Natural killer cell (primary cell): ENCODE measurements around the gene STRN3. TPM values are rescaled to one million over a fixed set of nuclear protein-coding genes. Genes with fewer than 3 reads are reported as not detected.
"Not testable (repeated sequence)": the region's sequence is repeated elsewhere in the genome, so short reads cannot be mapped to it uniquely, and the experiment has no call there.

Experiments used
- ATAC-seq, 3 donors: fragments of 150-1000 bp in 2 of 3; fragments of 200-7000 bp in 1 of 3; cut with Tn5 transposase; 1 replicate in 1 of 3; 2 replicates in 2 of 3; pipeline ENCODE4 v1.10.0; 2021; ENCODE audit warnings: mild to moderate bottlenecking in 2 of 3, moderate library complexity in 2 of 3
- DNase-seq, 2 donors: peaks; one replicate each; pipeline versions ENCODE4 v3.0.0 to v3.0.0-alpha.2; 2013 to 2021; ENCODE audit warnings: mixed read lengths in 1 of 2
- H3K27ac ChIP-seq: one replicate; pipeline ENCODE4 v1.5.1; 2013; ENCODE audit warnings: mild to moderate bottlenecking, low read length
- H3K27me3 ChIP-seq: one replicate; pipeline ENCODE4 v1.6.1; 2013; ENCODE audit warnings: low read length; ENCODE audit not compliant: control insufficient read depth, insufficient read depth
- H3K36me3 ChIP-seq: one replicate; pipeline ENCODE4 v1.6.1; 2013; ENCODE audit warnings: low read length; ENCODE audit not compliant: control insufficient read depth, insufficient read depth
- H3K4me1 ChIP-seq: one replicate; pipeline ENCODE4 v1.6.1; 2013; ENCODE audit warnings: low read length; ENCODE audit not compliant: control insufficient read depth, insufficient read depth
- H3K4me3 ChIP-seq: one replicate; pipeline ENCODE4 v1.5.1; 2013; ENCODE audit warnings: low read length
- H3K9me3 ChIP-seq: one replicate; pipeline ENCODE4 v1.6.1; 2013; ENCODE audit warnings: low read length; ENCODE audit not compliant: control insufficient read depth, insufficient read depth
- H3K27ac Mint-ChIP-seq, 2 donors: one replicate each; pipeline ENCODE4 v1.8.0; 2022; ENCODE audit warnings: mild to moderate bottlenecking in 2 of 2, mixed read lengths in 2 of 2, moderate library complexity in 1 of 2
- H3K27me3 Mint-ChIP-seq, 2 donors: one replicate each; pipeline ENCODE4 v1.8.0; 2022; ENCODE audit warnings: low read depth in 2 of 2, mixed read lengths in 2 of 2
- H3K36me3 Mint-ChIP-seq: one replicate; pipeline ENCODE4 v1.8.0; 2022; ENCODE audit warnings: mixed read lengths
- H3K4me1 Mint-ChIP-seq, 2 donors: one replicate each; pipeline ENCODE4 v1.8.0; 2022; ENCODE audit warnings: mixed read lengths in 2 of 2
- H3K4me3 Mint-ChIP-seq: one replicate; pipeline ENCODE4 v1.8.0; 2022; ENCODE audit warnings: mild to moderate bottlenecking, moderate library complexity, mixed read lengths
- H3K9me3 Mint-ChIP-seq, 2 donors: one replicate each; pipeline ENCODE4 v1.8.0; 2022; ENCODE audit warnings: mixed read lengths in 2 of 2
- CTCF ChIP-seq: fragments of 200-600 bp; IDR thresholded peaks from one replicate; pipeline ENCODE4 v1.8.0; 2022; ENCODE audit warnings: antibody characterized with exemption
- whole genome bisulfite sequencing: methylation state at CpG from one replicate; pipeline ENCODE4 v1.1.7; 2013; ENCODE audit warnings: missing lambda C conversion rate; ENCODE audit not compliant: insufficient coverage; 5-methylcytosine and 5-hydroxymethylcytosine counted together
- intact Hi-C: fragments of 100-400 bp; cut with micrococcal nuclease; formaldehyde crosslinking; loops from one replicate; pipeline ENCODE4 v1.14.2; 2022
- total RNA-seq, 4 donors: library from RNA; stranded (reverse); fragments of 120-200 nt in 1 of 4; gene quantifications; one replicate each; pipeline versions ENCODE4 v1.2.3 to v1.2.4, GENCODE V29; 2013 to 2022

STRN3 gene
- total RNA-seq, 3 donors from 2014 or later (not counting 1 experiment from before 2014, with no cell fraction given) = 19.5 to 34.2 (median 31.1) TPM

- Histone ChIP-seq H3K36me3 (peaks cover 4% of the 10 kb centered on the region), H3K27ac (no peak overlapping the region), H3K4me1 (no peaks in the 10 kb centered on the region), H3K4me3 (no peak overlapping the region), H3K27me3 (no peaks in the 10 kb centered on the region), H3K9me3 (no peaks in the 10 kb centered on the region)
- Mint-ChIP-seq H3K36me3 (peaks cover 9% of the 10 kb centered on the region), H3K4me3 (no peak overlapping the region), H3K4me1 (no peaks in the 10 kb centered on the region), H3K9me3 (no peaks in the 10 kb centered on the region), H3K27ac (no peak overlapping the region), H3K27me3 (no peaks in the 10 kb centered on the region)
- no peak for ATAC-seq
- WGBS = 86% methylated on average over 3 of the region's 3 CpGs
- DNase-seq = no peak
- intact Hi-C loops = no loop called here
- no peak for TF ChIP-seq CTCF
Measured at GRCh38 chr14:31069343-31069742, 43.2 kb upstream of the STRN3 start.

DNA sequence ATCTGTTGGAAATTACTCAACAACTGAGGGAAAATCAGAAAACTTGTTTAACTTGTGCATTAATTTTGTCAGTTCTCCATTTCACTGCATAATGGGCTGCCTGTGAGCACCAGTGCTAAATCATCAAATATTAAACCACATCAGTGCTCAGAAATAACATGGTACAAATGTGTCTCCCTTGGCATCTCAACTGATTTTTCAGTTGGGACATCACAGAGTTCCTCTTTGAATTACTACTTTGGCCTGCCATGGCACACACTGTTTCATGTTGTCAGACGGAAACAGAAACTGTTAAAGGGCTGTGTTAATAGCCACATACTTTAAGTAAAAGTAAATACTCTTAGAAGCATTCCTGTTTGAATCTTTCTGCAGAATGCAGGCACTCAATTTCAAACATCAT is 42.1 kb upstream of the STRN3 start:
- Histone ChIP-seq H3K4me1 (no peaks in the 10 kb centered on the region), H3K36me3 (peaks cover 4% of the 10 kb centered on the region), H3K4me3 (no peak overlapping the region), H3K27me3 (no peaks in the 10 kb centered on the region), H3K27ac (no peak overlapping the region), H3K9me3 (no peaks in the 10 kb centered on the region)
- DNase-seq (no peak), ATAC-seq (no peak)
- Mint-ChIP-seq H3K4me3 (no peak overlapping the region), H3K27me3 (no peaks in the 10 kb centered on the region), H3K4me1 (no peaks in the 10 kb centered on the region), H3K36me3 (peaks cover 9% of the 10 kb centered on the region), H3K27ac (no peak overlapping the region), H3K9me3 (no peaks in the 10 kb centered on the region)
- 80% methylated on average over 1 of the region's 1 CpG for WGBS
- intact Hi-C loops = no loop called here
- TF ChIP-seq CTCF = no peak

DNA sequence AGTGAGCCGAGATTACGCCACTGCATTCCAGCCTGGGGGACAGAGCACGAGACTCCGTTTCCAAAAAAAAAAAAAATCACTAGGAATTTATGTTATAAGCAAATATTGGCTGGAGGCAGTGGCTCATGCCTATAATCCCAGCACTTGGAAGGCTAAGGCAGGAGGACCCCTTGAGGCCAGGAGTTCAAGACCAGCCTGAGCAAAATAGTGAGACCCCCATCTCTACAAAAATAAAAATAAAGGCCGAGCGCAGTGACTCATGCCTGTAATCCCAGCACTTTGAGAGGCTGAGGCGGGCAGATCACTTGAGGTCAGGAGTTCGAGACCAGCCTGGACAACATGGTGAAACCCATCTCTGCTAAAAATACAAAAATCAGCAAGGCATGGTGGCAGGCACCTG is 36.7 kb upstream of the STRN3 start:
- H3K9me3 Mint-ChIP-seq, H3K27ac ChIP-seq, H3K27me3 ChIP-seq, H3K9me3 ChIP-seq, H3K36me3 Mint-ChIP-seq, H3K4me1 ChIP-seq, H3K36me3 ChIP-seq, ATAC-seq, DNase-seq, H3K4me3 Mint-ChIP-seq, H3K4me3 ChIP-seq, H3K27me3 Mint-ChIP-seq, H3K27ac Mint-ChIP-seq, intact Hi-C loops: not testable (repeated sequence)
- WGBS = 90% methylated on average over 8 of the region's 8 CpGs
- H3K4me1 Mint-ChIP-seq = peaks cover 0 to 11% of the 10 kb centered on the region in 2 donors

GRCh38 chr14:31060253-31060875 is 34.2 kb upstream of the STRN3 start:
- ATAC-seq = no peak
- Mint-ChIP-seq H3K27ac (no peak overlapping the region), H3K27me3 (no peaks in the 10 kb centered on the region), H3K36me3 (no peaks in the 10 kb centered on the region), H3K4me3 (no peak overlapping the region), H3K9me3 (no peaks in the 10 kb centered on the region), H3K4me1 (peaks cover 0 to 11% of the 10 kb centered on the region in 2 donors)
- no peak for DNase-seq
- Histone ChIP-seq H3K27ac (no peak overlapping the region), H3K4me3 (no peak overlapping the region), H3K36me3 (no peaks in the 10 kb centered on the region), H3K4me1 (no peaks in the 10 kb centered on the region), H3K9me3 (no peaks in the 10 kb centered on the region), H3K27me3 (no peaks in the 10 kb centered on the region)
- intact Hi-C loops = no loop called here
- WGBS = 94% methylated on average over 6 of the region's 6 CpGs
- TF ChIP-seq CTCF = no peak
